ENCODE data around the gene LEPROT.

The LEPROT gene

DNA sequence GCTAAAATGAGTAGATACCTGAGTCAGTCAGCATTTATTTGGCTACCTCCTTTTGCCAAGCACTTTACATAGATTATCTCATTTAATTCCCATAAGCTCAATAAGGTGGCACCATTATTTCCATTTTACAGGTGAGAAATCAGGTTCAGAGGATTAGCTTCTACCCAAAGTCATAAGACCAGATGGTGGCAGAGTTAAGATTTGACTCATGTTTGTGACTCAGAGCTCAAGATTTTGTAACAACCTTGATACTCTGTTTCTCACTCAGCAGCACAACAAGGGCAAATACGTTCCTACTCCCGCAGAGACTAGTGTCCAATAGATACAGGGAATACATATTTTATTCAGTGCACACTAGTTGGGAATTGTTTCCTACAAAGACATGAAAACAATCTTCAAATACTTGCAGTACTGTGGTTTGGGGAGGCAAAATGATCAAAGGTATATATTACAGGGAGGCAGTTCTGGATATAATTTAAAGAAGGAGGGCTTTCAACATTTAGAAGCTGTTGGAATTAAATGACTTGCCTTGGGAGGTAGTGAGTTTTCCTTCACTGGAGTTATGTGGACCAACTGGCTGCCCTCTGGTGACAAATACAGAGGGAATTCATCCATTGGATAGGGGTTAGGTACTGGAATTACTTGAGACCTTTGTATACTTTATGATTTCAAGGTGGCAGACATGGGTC is 3.6 kb downstream of the LEPROT start:
- ChIA-PET CTCF (interaction anchor here (1.4 to 2.3 kb wide), 2 partner anchors 35 to 36 kb away, joined by 4 to 6 read pairs; no protein-coding TSS in a partner anchor), POLR2A (interaction anchor here (1.2 to 1.4 kb wide), 2 partner anchors 12 to 275 kb away, joined by 4 to 5 read pairs; partner anchors contain the start of gene AK4)
- TF ChIP-seq, protein P1, sequence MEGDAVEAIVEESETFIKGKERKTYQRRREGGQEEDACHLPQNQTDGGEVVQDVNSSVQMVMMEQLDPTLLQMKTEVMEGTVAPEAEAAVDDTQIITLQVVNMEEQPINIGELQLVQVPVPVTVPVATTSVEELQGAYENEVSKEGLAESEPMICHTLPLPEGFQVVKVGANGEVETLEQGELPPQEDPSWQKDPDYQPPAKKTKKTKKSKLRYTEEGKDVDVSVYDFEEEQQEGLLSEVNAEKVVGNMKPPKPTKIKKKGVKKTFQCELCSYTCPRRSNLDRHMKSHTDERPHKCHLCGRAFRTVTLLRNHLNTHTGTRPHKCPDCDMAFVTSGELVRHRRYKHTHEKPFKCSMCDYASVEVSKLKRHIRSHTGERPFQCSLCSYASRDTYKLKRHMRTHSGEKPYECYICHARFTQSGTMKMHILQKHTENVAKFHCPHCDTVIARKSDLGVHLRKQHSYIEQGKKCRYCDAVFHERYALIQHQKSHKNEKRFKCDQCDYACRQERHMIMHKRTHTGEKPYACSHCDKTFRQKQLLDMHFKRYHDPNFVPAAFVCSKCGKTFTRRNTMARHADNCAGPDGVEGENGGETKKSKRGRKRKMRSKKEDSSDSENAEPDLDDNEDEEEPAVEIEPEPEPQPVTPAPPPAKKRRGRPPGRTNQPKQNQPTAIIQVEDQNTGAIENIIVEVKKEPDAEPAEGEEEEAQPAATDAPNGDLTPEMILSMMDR (IDR thresholded peaks at IDR 0.05; ENCODE audit: insufficient read depth, low read length, missing control alignments): no peak
- H3K4me3 ChIP-seq (ENCODE audit: low read depth, low read length): no peak overlapping the region
- peak; percentile 68 for DNase-seq (ENCODE audit: low read depth, low spot score)

DNA sequence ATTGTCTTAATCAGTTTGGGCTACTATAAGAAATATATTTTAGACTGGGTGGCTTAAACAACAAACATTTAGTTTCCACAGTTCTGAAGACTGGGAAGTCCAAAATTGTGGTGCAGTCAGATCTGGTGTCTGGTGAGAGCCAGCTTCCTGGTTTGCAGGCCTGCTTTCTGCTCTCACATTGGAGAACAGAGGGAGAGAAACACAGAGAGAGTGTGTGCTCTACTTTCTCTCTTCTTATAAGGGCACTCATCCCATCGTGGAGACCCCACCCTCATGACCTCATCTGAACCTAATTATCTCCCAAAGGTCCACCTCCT is 4.1 kb downstream of the LEPROT start:
- DNase-seq (ENCODE audit: low read depth, low spot score): no peak
- TF ChIP-seq, protein P1 (IDR thresholded peaks at IDR 0.05; ENCODE audit: insufficient read depth, low read length, missing control alignments): no peak
- CTCF ChIA-PET: interaction anchor here (2.3 to 3.3 kb wide), 2 partner anchors 35 to 263 kb away, joined by 6 to 16 read pairs; no protein-coding TSS in a partner anchor
- POLR2A ChIA-PET: interaction anchor here (1.2 to 1.4 kb wide), 2 partner anchors 11 to 276 kb away, joined by 4 to 5 read pairs; partner anchors contain the start of gene AK4
- H3K4me3 ChIP-seq (ENCODE audit: low read depth, low read length): no peak overlapping the region

DNA sequence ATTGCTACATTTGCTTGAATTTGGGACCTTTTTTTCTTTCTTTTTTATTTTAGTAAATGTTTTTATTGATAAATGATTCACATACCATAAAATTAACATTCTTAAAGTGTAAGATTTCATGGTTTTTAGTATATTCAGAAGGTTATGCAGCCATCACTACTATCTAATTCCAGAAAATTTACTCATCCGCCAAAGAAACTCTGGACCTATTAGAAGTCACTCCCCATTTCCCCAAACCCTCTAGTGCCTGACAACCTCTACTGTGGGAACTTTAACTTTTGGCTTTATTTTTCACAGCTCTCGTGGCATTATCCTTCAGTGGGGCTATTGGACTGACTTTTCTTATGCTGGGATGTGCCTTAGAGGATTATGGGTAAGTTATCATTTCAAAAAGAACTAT is 4.5 kb downstream of the LEPROT start:
- ChIA-PET CTCF (interaction anchor here (1.5 to 3.3 kb wide), 3 partner anchors 10 to 263 kb away, joined by 4 to 16 read pairs (median 6); no protein-coding TSS in a partner anchor), POLR2A (no interaction called here)
- no peak for DNase-seq (ENCODE audit: low read depth, low spot score)
- TF ChIP-seq, protein P1 (IDR thresholded peaks at IDR 0.05; ENCODE audit: insufficient read depth, low read length, missing control alignments): no peak
- no peak overlapping the region for H3K4me3 ChIP-seq (ENCODE audit: low read depth, low read length)

DNA sequence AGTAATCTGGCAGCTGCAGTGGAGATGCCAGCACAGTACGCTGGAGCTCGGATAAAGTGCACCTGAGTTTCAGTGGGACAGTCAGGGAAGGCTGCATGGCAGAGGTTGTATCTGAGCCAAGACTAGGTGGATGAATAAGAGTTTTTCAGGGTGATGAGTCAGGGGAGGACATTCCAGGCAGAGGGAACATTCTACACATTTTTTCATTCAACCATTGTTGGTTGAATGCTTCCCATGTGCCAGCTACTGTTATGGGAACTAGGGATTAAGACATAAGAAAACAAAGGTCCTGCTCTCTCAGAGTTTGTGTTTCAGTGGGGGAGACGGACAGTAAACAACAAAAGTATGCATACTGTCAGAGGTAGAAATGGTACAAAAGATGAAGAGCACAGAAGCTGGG is 5.2 kb downstream of the LEPROT start:
- no peak for DNase-seq (ENCODE audit: low read depth, low spot score)
- ChIA-PET POLR2A (no interaction called here), CTCF (interaction anchor here (1.5 to 3.3 kb wide), 3 partner anchors 9 to 262 kb away, joined by 4 to 16 read pairs (median 6); no protein-coding TSS in a partner anchor)
- TF ChIP-seq, protein P1 (IDR thresholded peaks at IDR 0.05; ENCODE audit: insufficient read depth, low read length, missing control alignments): no peak
- H3K4me3 ChIP-seq (ENCODE audit: low read depth, low read length): no peak overlapping the region

DNA sequence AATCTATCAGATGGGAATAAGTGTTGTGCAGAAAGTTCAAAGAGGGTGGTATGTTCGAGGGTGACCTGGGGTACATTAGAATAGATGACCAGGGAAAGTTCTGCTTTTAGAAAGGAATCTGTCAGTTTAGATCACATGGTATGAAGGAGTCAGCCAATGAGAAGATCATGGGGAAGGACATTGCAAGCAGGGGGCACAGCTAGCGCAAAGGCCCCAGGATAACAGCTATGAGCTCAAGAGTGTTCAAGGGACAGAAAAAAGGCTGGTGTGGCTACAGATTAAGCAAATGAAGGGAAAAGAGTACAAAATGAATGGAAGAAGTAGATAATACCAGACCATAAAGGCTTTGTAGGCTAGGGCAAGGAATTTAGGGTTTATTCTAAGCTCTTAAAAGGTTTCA is 8.6 kb downstream of the LEPROT start:
- POLR2A ChIA-PET: no interaction called here
- TF ChIP-seq, protein P1 (IDR thresholded peaks at IDR 0.05; ENCODE audit: insufficient read depth, low read length, missing control alignments): no peak
- H3K4me3 ChIP-seq (ENCODE audit: low read depth, low read length): no peak overlapping the region
- CTCF ChIA-PET: interaction anchor here (1.1 to 4.0 kb wide), 8 partner anchors 9 to 262 kb away, joined by 3 to 45 read pairs (median 8); no protein-coding TSS in a partner anchor
- DNase-seq (ENCODE audit: low read depth, low spot score): no peak

DNA sequence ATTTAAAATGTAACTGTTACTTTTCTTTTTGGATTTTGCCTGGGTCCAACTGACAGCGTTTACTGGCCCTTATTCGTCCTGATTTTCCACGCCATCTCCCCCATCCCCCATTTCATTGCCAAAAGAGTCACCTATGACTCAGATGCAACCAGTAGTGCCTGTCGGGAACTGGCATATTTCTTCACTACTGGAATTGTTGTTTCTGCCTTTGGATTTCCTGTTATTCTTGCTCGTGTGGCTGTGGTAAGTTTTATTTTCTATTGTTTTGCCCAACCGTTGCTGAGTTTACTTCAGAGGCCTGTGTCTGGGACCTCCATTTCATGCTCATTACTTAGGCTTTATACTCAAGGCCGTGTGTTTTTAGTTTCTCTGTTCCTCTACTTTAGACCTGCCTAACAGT is 9.3 kb downstream of the LEPROT start:
- H3K4me3 ChIP-seq (ENCODE audit: low read depth, low read length): no peak overlapping the region
- POLR2A ChIA-PET: no interaction called here
- DNase-seq (ENCODE audit: low read depth, low spot score): no peak
- TF ChIP-seq, protein P1 (IDR thresholded peaks at IDR 0.05; ENCODE audit: insufficient read depth, low read length, missing control alignments): no peak
- CTCF ChIA-PET: interaction anchor here (1.1 to 4.0 kb wide), 14 partner anchors 8 to 261 kb away, joined by 3 to 45 read pairs (median 4); no protein-coding TSS in a partner anchor
